ENCODE measurements around the gene ANKRD10. TPM values are rescaled to one million over a fixed set of nuclear protein-coding genes. Genes with fewer than 3 reads are reported as not detected.

Gene ANKRD10
- total and polyA plus RNA-seq, 2 experiments from 2014 or later: 39.9 to 42.7 TPM

DNA sequence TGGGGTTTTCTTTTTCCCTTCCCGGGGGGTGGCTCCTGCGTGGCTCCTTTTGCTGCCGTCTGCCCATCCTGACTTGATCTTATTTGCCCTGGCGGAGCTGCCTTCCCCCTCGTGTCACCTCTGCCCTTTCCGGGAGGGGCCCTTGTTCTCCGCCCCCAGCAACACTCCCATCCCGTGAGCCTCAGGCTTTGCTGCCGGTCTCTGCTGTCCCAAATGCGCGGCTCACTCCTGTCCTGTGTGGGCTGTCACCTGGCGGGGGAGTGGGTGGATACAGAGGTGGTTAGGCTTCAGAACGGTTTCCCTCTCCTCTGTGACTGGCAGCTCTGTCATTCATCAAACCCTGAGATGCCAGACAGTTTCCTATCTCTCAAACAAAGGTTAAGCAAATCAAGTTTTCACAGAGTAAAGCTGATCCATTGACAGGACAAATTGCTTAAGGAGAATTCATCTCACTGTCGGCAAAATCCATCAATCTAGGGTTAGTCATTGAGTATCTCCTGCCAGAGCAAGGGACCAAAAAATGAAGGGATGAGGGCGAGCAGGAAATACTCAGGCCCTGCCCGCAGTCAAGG, 84.0 kb downstream of the ANKRD10 start:
- no peak for DNase-seq
- Histone ChIP-seq H3K36me3 (ENCODE audit: low read depth) (no peaks in the 10 kb centered on the region), H3K9me2 (ENCODE audit: insufficient read depth) (no peaks in the 10 kb centered on the region), H3K4me1 (ENCODE audit: insufficient read depth) (no peaks in the 10 kb centered on the region), H3K9ac (no peak overlapping the region), H4K20me1 (ENCODE audit: insufficient read depth) (no peaks in the 10 kb centered on the region), H2AFZ (no peak overlapping the region), H3K27me3 (replicated peaks; ENCODE audit: insufficient read depth) (peaks cover 24% of the 10 kb centered on the region), H3F3A (ENCODE audit: insufficient read depth) (no peaks in the 10 kb centered on the region), H3K27ac (no peak overlapping the region), H3K9me3 (ENCODE audit: low read depth) (no peaks in the 10 kb centered on the region), H3K4me3 (no peak overlapping the region), H3K4me2 (ENCODE audit: unreplicated experiment) (no peak overlapping the region), H3K79me2 (ENCODE audit: insufficient read depth) (no peaks in the 10 kb centered on the region)
- TF ChIP-seq EZH2 (IDR thresholded peaks at IDR 0.05; ENCODE audit: insufficient read depth, poor library complexity, severe bottlenecking): no peak
- WGBS, 2 experiments (ENCODE audit: low coverage in 1 of 2, low lambda C conversion rate in 2 of 2, missing lambda C conversion rate in 2 of 2): 51 to 56% methylated on average over 15 to 16 of the region's 16 CpGs
- in situ Hi-C loops (cut with MboI): no loop called here

DNA sequence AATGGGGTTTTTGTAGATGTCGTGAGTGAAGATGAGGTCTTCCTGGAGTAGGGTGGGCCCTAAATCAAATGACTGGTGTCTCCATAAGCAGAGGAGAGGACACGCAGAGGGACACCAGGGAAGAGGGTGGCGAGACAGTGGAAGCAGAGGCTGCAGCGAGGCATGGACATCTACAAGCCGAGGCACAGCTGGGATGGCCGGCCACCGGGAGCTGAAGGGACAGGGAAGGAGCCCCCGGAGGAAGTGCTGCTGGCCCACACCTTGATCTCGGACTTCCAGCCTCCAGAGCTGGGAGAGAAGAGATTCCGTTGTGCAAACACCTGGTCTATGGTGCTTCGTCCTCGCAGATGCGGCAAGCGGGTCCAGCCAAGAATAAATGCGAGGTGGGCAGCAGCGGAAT, 84.5 kb downstream of the ANKRD10 start:
- DNase-seq: no peak
- H2AFZ ChIP-seq: no peak overlapping the region
- in situ Hi-C loops (cut with MboI): no loop called here

DNA sequence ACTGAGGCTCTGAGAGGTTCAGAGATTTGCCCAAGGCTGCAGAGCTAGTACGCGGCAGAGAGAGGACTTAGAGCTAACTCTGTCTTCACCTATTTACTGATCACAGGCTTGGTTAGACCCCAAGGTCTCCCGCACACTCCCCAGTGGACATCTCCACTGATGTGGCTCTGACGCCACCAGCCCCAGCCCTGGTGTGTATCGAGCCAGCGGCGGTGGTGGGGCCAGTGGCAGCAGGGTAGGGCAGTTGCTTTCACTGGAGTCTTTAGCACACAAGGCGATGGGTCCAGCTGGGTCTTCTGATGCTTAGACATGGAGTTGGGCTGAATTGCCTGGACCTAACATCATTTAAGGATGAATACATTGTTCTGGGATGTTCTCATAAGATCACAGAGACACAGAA, 85.4 kb downstream of the ANKRD10 start:
- peaks cover 21% of the 10 kb centered on the region for H3K27me3 ChIP-seq (replicated peaks; ENCODE audit: insufficient read depth)
- in situ Hi-C loops (cut with MboI): no loop called here
- WGBS, 2 experiments (ENCODE audit: low coverage in 1 of 2, low lambda C conversion rate in 2 of 2, missing lambda C conversion rate in 2 of 2): 81 to 82% methylated on average over 8 of the region's 8 CpGs
- no peak overlapping the region for H2AFZ ChIP-seq
- no peak overlapping the region for H3K4me2 ChIP-seq (ENCODE audit: unreplicated experiment)
- DNase-seq: no peak
- no peaks in the 10 kb centered on the region for H4K20me1 ChIP-seq (ENCODE audit: insufficient read depth)
- H3F3A ChIP-seq (ENCODE audit: insufficient read depth): no peaks in the 10 kb centered on the region
- no peaks in the 10 kb centered on the region for H3K9me3 ChIP-seq (ENCODE audit: low read depth)
- no peak overlapping the region for H3K27ac ChIP-seq
- no peak overlapping the region for H3K9ac ChIP-seq
- TF ChIP-seq EZH2phosphoT487 (IDR thresholded peaks at IDR 0.05; ENCODE audit: insufficient read depth, low read depth): no peak
- no peak for TF ChIP-seq EZH2 (IDR thresholded peaks at IDR 0.05; ENCODE audit: insufficient read depth, poor library complexity, severe bottlenecking)
- H3K9me2 ChIP-seq (ENCODE audit: insufficient read depth): no peaks in the 10 kb centered on the region
- H3K4me3 ChIP-seq: no peak overlapping the region
- H3K4me1 ChIP-seq (ENCODE audit: insufficient read depth): peaks cover 6% of the 10 kb centered on the region
- H3K36me3 ChIP-seq (ENCODE audit: low read depth): no peaks in the 10 kb centered on the region
- no peaks in the 10 kb centered on the region for H3K79me2 ChIP-seq (ENCODE audit: insufficient read depth)

More for the DNA sequence above, 84.5 kb downstream of the ANKRD10 start:
- 67 to 72% methylated on average over 16 of the region's 16 CpGs for WGBS, 2 experiments (ENCODE audit: low coverage in 1 of 2, low lambda C conversion rate in 2 of 2, missing lambda C conversion rate in 2 of 2)
- no peak overlapping the region for H3K4me2 ChIP-seq (ENCODE audit: unreplicated experiment)
- no peaks in the 10 kb centered on the region for H3F3A ChIP-seq (ENCODE audit: insufficient read depth)
- H3K27ac ChIP-seq: no peak overlapping the region
- no peaks in the 10 kb centered on the region for H3K36me3 ChIP-seq (ENCODE audit: low read depth)
- H3K4me3 ChIP-seq: no peak overlapping the region
- H3K27me3 ChIP-seq (replicated peaks; ENCODE audit: insufficient read depth): peaks cover 19% of the 10 kb centered on the region
- H3K9me3 ChIP-seq (ENCODE audit: low read depth): no peaks in the 10 kb centered on the region
- H3K4me1 ChIP-seq (ENCODE audit: insufficient read depth): no peaks in the 10 kb centered on the region
- no peaks in the 10 kb centered on the region for H3K9me2 ChIP-seq (ENCODE audit: insufficient read depth)
- no peaks in the 10 kb centered on the region for H3K79me2 ChIP-seq (ENCODE audit: insufficient read depth)
- H4K20me1 ChIP-seq (ENCODE audit: insufficient read depth): no peaks in the 10 kb centered on the region
- no peak overlapping the region for H3K9ac ChIP-seq
- TF ChIP-seq EZH2 (IDR thresholded peaks at IDR 0.05; ENCODE audit: insufficient read depth, poor library complexity, severe bottlenecking) (no peak), EZH2phosphoT487 (IDR thresholded peaks at IDR 0.05; ENCODE audit: insufficient read depth, low read depth) (no peak)

DNA sequence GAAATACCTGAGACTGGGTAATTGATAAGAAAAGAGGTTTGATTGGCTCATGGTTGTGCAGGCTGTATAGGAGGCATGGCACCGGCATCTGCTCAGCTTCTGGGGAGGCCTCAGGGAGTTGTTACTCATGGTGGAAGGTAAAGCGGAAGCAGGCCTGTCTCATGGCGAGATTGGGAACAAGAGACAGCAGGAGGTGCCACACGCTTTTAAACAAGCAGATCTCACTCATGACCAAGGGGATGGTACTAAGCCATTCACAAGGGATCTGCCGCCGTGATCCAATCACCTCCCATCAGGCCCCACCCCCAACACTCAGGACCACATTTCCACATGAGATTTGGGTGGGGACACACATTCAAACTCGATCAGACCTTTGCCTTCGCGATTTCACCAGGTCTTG, 86.2 kb downstream of the ANKRD10 start:
- Histone ChIP-seq H4K20me1 (ENCODE audit: insufficient read depth) (no peaks in the 10 kb centered on the region), H3K9ac (no peak overlapping the region), H3K9me2 (ENCODE audit: insufficient read depth) (no peaks in the 10 kb centered on the region), H3F3A (ENCODE audit: insufficient read depth) (no peaks in the 10 kb centered on the region), H3K4me2 (ENCODE audit: unreplicated experiment) (no peak overlapping the region), H3K36me3 (ENCODE audit: low read depth) (no peaks in the 10 kb centered on the region), H3K9me3 (ENCODE audit: low read depth) (no peaks in the 10 kb centered on the region), H3K4me1 (ENCODE audit: insufficient read depth) (peaks cover 8% of the 10 kb centered on the region), H3K4me3 (no peak overlapping the region), H3K27me3 (replicated peaks; ENCODE audit: insufficient read depth) (peaks cover 13% of the 10 kb centered on the region), H2AFZ (no peak overlapping the region), H3K27ac (no peak overlapping the region), H3K79me2 (ENCODE audit: insufficient read depth) (no peaks in the 10 kb centered on the region)
- no peak for DNase-seq
- TF ChIP-seq EZH2 (IDR thresholded peaks at IDR 0.05; ENCODE audit: insufficient read depth, poor library complexity, severe bottlenecking) (no peak), EZH2phosphoT487 (IDR thresholded peaks at IDR 0.05; ENCODE audit: insufficient read depth, low read depth) (no peak)
- in situ Hi-C loops (cut with MboI): no loop called here
- 81 to 85% methylated on average over 9 of the region's 9 CpGs for WGBS, 2 experiments (ENCODE audit: low coverage in 1 of 2, low lambda C conversion rate in 2 of 2, missing lambda C conversion rate in 2 of 2)

Small RNA genes within 50 kb of the gene (small RNA-seq; reads per million reads assigned to genes)
- gene AL442128.1 (ENCODE audit: low read depth, low replicate concordance): not detected

Other genes starting within 250 kb of the ANKRD10 start
- 74.1 and 75.7 TPM in 2 replicates for gene CARS2, start 209.0 kb downstream of the ANKRD10 start, total RNA-seq (2014; rRNA removed; shearing (Covaris generic))
- 88.6 and 96.7 TPM in 2 replicates for gene CARS2, start 209.0 kb downstream of the ANKRD10 start, polyA plus RNA-seq (2016; fragmentation: Nextera tagmentation; extraction: Ambion mirVana)
- 7.2 and 8.2 TPM in 2 replicates for gene ING1, start 201.4 kb downstream of the ANKRD10 start, total RNA-seq (2014; rRNA removed; shearing (Covaris generic))
- gene ING1, start 201.4 kb downstream of the ANKRD10 start, polyA plus RNA-seq (2016; fragmentation: Nextera tagmentation; extraction: Ambion mirVana): 6.5 and 7.2 TPM in 2 replicates
- 19.0 and 29.5 TPM in 2 replicates for gene ARHGEF7, start 200.2 kb upstream of the ANKRD10 start, total RNA-seq (2014; rRNA removed; shearing (Covaris generic))
- gene ARHGEF7, start 200.2 kb upstream of the ANKRD10 start, polyA plus RNA-seq (2016; fragmentation: Nextera tagmentation; extraction: Ambion mirVana): 19.7 and 23.0 TPM in 2 replicates